Testis (tissue), 2 donors: Measurements from ENCODE around the gene TBC1D1.

Experiments used
- CTCF ChIP-seq, 3 experiments: fragments of 450-650 bp in 2 of 3; fragments of 200-600 bp in 1 of 3; sonication (generic) in 1 of 3; IDR thresholded peaks; one replicate each; pipeline ENCODE4 v1.5.1; 2016 to 2019; ENCODE audit warnings: antibody characterized with exemption in 3 of 3, mild to moderate bottlenecking in 2 of 3, moderate library complexity in 1 of 3
- POLR2A ChIP-seq: fragments of 450-650 bp; IDR thresholded peaks from one replicate; pipeline ENCODE4 v1.6.1; 2017; ENCODE audit warnings: antibody characterized with exemption, mild to moderate bottlenecking, moderate library complexity

- TF ChIP-seq POLR2A (no peak), CTCF (IDR thresholded peaks at IDR 0.05) (no peak)
Observed at GRCh38 chr4:37884855-37885487, 5.9 kb upstream of the TBC1D1 start.
